IPS-11a (cell line): Measurements from ENCODE around the gene IFIT3.
"Not testable (repeated sequence)": the region's sequence is repeated elsewhere in the genome, so short reads cannot be mapped to it uniquely, and the experiment has no call there.

ENCODE experiments used
- H3K4me3 ChIP-seq: one replicate; pipeline ENCODE4 v1.5.1; 2013; ENCODE audit warnings: low read depth, low read length, control low read depth

The IFIT3 gene, protein sequence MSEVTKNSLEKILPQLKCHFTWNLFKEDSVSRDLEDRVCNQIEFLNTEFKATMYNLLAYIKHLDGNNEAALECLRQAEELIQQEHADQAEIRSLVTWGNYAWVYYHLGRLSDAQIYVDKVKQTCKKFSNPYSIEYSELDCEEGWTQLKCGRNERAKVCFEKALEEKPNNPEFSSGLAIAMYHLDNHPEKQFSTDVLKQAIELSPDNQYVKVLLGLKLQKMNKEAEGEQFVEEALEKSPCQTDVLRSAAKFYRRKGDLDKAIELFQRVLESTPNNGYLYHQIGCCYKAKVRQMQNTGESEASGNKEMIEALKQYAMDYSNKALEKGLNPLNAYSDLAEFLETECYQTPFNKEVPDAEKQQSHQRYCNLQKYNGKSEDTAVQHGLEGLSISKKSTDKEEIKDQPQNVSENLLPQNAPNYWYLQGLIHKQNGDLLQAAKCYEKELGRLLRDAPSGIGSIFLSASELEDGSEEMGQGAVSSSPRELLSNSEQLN

DNA sequence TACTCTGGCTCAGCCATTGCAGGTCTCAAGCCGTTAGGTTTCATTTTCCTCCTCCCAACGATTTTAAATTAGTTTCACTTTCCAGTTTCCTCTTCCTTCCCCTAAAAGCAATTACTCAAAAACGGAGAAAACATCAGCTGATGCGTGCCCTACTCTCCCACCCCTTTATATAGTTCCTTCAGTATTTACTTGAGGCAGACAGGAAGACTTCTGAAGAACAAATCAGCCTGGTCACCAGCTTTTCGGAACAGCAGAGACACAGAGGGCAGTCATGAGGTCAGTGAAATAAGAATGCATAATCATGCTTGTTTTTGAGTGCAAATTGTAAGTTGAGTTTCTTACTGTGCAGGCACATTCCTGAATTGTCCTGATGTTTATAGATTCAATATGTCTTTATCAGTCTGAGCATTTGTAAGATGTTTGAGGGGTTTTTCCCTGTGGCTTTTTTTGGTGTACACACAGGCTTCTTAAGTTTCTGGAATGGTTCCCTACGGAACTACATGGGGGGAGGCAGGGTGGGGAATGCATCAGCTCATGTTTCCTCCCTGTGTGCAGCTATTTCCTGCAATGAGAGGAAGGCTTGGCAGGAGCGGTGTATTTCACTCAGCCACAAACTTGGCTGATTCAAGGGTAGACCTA lies at the start of gene IFIT3:
TSS of gene IFIT3 (plus strand) at position 195 of the 639 bp plus-strand sequence. CDS start at position 272, 77 bp downstream.
- H3K4me3 ChIP-seq: no peak within 1 kb of the TSS

DNA sequence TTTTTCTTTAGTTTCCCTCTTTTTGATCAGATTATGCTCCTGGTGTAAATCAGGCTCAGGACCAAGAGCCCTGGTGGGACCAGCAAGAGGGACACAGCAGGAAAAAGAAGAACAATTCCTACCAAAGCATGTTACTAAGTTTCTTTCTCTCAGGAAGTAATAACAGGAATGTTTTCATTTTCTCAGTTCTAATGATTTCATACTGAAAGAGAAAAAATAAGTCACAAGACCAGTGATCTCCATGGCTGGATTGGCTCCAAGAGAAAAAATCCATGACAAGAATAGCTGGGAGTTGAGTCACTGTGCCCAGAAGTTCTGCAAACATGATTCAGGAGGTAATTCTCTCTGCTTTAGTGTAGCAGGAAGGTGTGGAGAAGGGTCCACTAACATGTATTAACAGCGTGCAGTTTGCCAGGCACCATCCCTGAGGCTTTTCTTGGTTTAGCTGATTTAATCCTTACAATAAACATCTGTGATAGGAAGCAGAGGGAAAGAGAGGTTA lies 49.7 kb upstream of the IFIT3 start:
- no peak overlapping the region for H3K4me3 ChIP-seq

DNA sequence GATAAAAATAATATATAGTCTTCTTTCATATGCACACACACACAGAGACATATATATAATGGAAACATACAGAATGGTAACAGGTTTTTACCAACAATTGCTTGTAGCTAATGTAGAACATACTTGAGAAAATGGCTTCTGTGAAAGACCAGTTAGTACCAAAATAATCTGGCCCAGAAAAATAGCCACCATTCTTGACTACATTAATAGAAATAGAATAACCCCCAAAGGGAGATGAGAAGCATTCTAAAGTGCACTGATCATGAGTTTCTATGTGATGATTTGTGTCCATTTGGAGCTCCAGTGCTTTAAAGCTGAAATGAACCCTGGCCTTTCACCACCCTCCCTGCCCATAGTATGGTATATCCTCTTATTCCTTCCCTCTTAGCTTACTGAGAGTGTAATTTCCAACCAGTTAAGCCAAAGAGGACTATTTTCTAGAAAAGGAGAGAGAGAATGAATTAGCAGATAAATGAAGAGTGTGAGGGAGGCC lies 48.9 kb upstream of the IFIT3 start:
- H3K4me3 ChIP-seq: no peak overlapping the region

DNA sequence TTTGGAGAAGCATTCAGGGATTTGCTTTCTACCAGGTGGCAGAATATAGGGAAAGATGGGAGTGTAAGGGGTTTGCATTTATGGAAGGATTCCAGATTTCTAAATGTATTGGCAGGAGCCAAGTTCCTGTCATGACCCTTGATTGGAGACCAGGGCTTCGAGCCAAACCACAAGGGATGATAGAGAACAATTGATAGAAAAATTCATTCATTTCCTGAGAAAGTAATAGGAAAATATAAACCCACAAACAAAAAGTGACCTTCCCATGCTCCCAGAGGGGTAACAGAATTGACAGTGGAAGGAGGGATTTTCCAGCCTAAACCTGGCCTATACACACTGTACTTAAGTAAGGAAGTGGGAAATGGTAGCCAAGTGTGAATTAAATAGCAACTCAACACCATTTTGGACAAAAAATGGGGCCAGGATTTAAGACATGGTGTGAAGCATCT lies 48.4 kb upstream of the IFIT3 start:
- no peak overlapping the region for H3K4me3 ChIP-seq

DNA sequence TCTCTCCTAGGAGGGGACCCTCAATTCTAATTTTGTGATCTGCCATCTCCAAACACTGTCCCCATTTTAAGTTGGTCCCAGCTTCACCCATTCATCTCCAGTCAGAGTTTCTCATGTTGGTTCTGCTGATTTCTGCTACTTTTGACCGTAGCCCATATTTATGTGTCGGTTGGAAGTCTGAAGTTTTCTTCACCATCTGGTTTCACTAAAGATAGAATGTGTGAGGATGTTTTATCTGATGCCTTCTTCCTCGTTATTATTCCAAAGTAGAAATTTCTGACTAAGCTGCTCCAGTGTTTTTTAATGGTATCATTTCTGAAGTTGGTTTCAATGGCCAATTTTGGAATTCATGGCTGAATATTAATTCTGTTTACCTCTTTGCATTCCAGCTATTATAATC lies 47.3 kb upstream of the IFIT3 start:
- H3K4me3 ChIP-seq: no peak overlapping the region

DNA sequence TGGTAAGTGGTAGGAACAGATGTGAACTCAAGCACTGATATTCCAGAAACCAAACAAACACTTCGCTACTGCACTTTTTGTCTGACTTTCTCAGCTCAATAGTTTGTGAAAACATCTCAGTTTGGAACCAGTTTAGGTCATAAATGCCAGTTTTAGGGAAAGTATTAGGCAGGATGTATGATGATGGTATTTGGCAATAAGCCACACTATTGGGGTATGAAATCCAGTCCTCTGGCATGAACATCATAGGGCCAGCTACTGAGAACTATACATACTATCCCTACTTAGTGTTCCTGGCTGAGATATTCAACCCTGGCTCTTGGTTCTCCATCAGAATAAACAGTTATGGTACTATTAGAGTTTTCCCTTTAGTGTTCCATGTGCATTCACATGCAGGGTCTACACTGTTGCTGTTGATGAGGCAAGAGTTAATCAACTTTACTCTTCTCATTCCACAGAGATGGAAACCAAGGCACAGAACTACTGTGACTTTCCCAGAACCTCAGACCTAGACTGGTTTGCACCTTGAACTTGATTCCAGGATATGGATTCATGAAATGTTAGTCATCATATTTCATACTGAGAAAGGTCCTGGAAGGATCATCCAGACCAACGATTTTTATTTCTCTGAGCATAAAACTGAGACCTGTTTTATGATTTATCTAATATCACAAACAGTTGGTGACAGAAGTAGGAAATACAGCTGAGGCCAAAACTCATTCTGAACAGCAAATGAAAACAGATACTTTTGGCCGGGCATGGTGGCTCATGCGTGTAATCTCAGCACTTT lies 46.0 kb upstream of the IFIT3 start:
- no peak overlapping the region for H3K4me3 ChIP-seq

DNA sequence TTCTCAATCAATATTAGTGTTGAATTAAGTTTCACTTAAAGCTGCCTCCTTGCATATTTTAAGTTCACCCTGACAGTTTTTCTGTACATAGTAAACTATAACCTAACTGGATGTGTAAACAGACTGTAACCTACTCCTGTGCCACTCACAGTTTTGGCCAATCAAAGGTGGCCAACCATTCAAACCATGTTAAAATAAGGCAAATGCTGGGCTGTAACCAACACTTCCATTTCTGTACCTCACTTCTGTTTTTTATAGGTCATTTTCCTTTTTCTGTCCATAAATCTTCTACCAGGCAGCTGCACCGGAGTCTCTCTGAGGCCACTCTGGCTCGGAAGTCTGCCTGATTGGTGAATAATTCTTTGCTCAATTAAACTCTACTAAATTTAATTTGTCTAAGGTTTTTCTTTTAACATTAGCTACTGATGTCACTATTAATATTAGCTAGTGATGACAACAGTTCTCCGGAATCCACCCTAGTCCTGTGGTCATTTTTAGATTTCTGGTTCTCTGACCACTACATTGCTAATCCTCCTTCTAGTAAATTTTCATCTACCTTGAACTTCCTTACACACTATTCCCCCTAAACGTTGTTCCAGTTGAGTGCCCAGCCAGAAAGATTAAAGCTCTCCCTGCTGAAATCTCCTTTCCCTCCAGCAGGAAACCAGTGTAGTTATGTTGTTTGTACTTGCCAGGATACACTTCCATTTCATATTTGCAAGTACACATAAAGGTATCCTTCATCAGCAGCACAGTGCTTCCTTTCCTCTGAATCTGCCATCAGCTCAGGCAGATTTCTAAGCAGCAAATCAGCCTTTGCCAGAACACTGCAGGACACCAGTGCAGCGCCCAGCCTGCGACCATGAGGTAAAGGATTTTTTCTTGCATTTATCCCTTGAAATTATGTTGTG lies 44.5 kb upstream of the IFIT3 start:
- no peak overlapping the region for H3K4me3 ChIP-seq

DNA sequence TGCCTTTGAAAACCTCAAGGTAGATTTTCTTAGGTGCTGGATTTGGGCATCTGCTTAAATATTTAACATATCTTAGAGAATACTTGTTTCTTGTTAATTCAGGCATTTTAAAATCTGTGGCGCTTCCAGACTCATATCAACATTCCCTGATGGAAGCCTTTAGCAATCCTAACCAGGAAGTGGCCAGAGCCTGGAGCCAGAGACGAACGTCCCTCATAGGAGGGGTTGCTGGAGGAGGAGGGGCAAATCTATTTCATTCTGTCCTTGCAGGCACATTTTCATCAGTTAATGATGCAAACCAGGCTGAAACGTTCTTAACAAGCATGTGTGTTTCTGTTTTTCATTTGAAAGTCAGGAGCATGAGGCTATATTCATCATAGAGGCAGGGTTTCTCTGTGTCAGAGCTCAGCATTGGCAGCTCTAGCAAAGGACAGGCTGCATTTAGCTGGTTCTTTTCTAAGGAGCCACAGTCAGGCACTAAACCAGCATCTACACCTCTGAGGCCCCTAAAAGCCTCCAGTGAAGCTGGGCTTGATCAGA lies 43.8 kb upstream of the IFIT3 start:
- H3K4me3 ChIP-seq: no peak overlapping the region

DNA sequence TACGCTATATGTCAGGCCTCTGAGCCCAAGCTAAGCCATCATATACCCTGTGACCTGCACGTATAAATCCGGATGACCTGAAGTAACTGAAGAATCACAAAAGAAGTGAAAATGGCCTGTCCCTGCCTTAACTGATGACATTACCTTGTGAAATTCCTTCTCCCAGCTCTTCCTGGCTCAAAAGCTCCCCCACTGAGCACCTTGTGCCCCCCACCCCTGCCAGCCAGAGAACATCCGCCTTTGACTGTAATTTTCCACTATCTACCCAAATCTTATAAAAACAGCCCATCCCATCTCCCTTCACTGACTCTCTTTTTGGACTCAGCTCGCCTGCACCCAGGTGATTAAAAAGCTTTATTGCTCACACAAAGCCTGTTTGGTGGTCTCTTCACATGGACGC lies 43.1 kb upstream of the IFIT3 start:
- not testable (repeated sequence) for H3K4me3 ChIP-seq

DNA sequence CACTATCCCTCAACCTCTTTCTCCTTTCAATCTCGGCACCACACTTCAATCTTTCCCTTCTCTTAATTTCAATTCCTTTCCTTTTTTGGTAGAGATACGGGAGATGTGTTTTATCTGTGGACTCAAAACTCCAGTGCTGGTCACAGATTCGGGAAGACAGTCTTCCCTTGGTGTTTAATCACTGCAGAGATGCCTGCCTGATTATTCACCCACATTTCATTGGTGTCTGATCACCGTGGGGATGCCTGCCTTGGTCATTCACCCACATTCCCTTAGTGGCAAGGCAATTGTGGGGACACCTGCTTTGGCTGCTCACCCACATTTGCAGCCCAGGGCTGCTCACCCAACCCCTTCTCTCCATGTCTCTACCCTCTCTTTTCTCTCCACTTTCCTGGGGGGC lies 42.5 kb upstream of the IFIT3 start:
- not testable (repeated sequence) for H3K4me3 ChIP-seq

DNA sequence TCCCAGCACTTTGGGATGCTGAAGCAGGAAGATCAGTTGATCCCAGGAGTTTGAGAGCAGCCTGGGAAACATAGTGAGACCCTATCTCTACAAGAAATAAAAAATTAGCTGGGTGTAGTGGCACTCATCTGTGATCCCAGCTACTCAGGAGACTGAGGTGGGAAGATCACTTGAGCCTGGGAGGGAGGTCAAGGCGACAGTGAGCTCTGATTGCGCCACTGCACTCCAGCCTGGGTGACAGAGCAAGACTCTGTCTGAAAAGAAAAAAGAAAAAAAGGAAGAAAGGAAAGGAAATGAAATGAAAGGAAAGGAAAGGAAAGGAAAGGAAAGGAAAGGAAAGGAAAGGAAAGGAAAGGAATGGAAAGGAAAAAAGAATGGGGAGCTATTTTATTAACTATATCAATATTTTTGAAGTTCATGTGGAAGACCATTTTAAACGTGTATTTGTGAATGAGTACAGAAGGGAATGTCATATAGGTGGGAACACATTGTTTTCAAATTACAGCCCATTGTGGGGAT lies 33.0 kb upstream of the IFIT3 start:
- H3K4me3 ChIP-seq: no peak overlapping the region

DNA sequence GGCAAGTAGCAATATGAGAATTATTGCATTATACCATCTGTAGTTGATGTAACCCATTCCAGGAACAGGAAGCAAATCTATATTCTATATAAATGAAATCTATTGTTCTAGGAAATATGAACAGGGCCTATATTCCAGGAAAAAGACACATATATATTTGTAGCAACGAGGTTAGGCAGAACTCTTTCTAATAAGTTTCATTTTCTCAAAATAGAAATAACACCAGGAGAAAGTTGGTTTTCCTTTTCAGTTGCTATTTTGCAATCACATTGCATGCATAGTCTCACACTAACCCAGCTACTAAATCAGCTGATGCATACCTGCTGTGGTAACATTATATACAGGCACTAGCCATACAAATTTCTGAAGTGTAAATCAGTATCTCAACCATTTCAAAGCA lies 32.2 kb upstream of the IFIT3 start:
- no peak overlapping the region for H3K4me3 ChIP-seq

DNA sequence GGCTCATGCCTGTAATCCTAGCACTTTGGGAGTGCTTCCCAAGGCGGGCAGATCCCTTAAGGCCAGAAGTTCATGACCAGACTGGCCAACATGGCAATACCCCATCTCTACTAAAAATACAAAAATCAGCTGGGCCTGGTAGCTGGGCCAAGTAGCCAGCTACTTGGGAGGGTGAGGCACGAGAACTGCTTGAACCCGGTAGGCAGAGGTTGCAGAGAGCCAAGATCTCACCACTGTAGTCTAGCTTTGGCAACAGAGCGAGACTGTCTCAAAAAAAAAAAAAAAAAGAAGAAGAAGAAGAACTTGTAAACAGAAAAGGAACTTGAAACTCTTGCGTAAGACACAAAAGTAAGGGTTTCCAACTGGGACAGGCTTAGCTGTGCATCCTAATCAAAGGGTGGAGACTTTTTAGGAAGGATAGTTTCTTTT lies 31.6 kb upstream of the IFIT3 start:
- no peak overlapping the region for H3K4me3 ChIP-seq

DNA sequence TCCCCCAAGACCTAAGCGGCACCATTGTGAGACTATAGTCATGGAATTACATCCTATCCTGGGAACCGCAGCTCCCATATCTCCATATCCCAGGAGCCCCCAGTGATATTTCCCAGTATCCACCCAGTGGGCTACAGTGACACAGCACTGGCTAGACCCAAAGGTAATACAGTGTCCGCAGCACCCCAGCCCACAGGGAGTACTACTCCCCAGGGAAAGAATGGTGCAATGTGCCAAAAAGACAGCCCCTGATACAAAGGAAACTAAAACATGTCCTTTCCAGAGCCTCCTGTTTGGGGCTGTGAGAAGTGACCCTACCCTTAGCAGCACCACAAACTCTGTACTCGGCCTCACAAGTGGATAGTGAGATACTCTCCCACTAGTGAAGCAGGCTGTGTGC lies 30.4 kb upstream of the IFIT3 start:
- no peak overlapping the region for H3K4me3 ChIP-seq

DNA sequence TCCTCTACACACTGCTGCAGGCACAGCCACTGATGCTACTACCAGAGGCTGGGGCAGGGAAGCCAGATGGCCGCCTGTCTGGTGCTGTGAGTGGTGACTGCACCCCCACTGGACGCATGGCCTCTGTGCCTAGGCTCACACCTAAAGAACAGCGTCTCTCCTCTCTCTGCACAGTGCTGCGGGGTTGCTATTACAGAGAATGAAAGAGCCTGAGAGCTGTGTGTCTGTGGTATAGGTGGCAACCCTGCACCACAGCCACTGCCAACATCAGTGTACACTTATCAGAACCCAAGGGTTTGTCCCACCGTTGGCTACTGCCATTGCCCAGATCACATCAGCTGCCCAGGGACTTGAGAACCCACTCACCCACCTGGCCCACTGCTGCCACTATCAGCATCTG lies 30.0 kb upstream of the IFIT3 start:
- H3K4me3 ChIP-seq: no peak overlapping the region

DNA sequence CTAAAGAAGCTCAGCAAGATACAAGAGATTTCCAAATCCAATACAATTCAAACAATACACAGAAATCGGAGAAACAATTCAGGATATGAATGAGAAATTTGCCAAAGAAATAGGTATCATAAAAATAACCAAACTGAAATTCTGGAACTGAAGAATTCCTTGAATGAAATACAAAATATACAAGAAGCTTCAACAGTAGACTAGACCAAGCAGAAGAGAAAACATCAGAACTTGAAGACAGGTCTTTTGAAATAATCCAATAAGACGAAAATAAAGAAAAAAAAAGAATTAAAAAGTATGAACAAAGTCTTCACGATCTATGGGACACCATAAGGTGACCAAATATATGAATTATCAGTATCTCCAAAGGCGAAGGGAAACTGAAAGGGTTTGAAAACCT lies 28.8 kb upstream of the IFIT3 start:
- H3K4me3 ChIP-seq: no peak overlapping the region

DNA sequence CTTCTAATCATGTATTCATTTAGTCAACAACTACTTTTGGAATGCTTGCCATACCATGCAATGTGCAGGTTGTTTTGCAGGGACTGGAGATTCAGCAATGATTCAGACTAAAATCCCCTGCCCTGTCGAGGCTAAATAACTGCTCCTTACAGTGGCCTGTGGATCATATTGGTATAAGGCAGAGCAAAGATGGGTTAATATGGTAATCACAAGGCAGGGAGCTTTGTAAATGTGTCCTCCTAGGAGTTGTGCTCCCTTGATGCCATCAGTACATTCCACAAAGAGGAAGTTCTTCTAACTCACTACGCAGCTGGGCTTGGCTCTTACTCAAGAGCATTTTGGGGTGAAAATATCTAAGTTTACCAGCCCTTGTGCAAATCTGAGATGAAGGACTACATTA lies 26.6 kb upstream of the IFIT3 start:
- H3K4me3 ChIP-seq: no peak overlapping the region

DNA sequence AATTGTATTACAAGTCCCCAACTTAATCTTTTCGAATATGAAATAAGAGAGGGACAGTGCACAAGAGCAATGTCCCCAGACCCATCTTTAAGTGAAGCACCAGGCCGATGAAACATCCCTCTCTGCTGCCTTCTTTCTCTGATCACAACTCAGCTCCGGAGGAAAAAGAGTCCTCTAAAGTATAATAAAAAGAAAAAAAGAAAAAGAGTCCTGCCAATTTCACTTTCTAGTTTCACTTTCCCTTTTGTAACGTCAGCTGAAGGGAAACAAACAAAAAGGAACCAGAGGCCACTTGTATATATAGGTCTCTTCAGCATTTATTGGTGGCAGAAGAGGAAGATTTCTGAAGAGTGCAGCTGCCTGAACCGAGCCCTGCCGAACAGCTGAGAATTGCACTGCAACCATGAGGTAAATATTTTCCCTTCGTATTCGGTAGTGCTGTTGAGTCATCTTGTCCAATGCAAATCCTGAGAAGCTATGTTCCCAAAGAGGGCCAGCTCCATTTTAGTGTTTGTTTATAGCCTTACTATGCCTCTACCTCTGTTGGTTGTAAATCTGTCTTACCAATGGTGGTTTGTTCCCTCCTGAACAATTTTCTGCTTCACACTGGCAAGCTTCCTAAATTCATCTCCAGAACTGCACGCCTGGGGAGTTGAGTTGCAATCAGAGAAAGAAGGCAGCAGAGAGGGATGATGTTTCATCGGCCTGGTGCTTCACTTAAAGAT lies 25.9 kb upstream of the IFIT3 start, which contains the start of gene IFIT2:
TSS of gene IFIT2 (plus strand) at position 326 of the 725 bp plus-strand sequence. CDS start at position 404, 78 bp downstream.
- no peak within 1 kb of the TSS for H3K4me3 ChIP-seq

DNA sequence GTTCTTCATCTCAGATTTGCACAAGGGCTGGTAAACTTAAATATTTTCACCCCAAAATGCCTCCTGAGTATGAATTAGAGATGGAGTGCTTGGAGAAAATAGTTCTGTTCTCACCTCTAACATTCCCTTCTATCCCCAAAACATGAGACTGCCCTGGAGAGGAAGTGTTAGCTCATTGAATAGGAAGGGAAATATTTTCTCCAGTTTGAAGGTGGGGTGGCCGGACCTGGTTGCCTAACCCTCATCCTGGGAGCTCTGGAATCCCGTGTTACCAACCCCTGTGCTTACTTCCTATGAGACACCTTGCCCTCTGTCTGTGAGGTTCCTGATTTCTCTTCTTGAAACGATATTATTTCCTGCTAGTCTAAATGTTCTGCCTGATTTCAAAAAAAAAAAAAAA lies 25.2 kb upstream of the IFIT3 start:
- H3K4me3 ChIP-seq: no peak overlapping the region
